GDM1 (cell line): Measurements from ENCODE around the gene LDLR.
A peak's percentile ranks its signal among the peaks of the same experiment; 100 is the strongest.

Experiments used
- DNase-seq: peaks from one replicate; lab custom pipeline; 2025; lab: John Stamatoyannopoulos, UW

LDLR gene

DNA sequence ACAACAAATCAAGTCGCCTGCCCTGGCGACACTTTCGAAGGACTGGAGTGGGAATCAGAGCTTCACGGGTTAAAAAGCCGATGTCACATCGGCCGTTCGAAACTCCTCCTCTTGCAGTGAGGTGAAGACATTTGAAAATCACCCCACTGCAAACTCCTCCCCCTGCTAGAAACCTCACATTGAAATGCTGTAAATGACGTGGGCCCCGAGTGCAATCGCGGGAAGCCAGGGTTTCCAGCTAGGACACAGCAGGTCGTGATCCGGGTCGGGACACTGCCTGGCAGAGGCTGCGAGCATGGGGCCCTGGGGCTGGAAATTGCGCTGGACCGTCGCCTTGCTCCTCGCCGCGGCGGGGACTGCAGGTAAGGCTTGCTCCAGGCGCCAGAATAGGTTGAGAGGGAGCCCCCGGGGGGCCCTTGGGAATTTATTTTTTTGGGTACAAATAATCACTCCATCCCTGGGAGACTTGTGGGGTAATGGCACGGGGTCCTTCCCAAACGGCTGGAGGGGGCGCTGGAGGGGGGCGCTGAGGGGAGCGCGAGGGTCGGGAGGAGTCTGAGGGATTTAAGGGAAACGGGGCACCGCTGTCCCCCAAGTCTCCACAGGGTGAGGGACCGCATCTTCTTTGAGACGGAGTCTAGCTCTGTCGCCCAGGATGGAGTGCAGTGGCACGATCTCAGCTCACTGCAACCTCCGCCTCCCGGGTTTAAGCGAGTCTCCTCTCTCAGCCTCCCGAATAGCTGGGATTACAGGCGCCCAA is at the start of gene LDLR:
TSS of gene LDLR (plus strand) at position 210 of the 760 bp plus-strand sequence. CDS start at position 296, 86 bp downstream.
- peak; percentile 76 for DNase-seq

- no peak for DNase-seq
Measured at GRCh38 chr19:11041194-11041593, 48.1 kb upstream of the LDLR start.

DNA sequence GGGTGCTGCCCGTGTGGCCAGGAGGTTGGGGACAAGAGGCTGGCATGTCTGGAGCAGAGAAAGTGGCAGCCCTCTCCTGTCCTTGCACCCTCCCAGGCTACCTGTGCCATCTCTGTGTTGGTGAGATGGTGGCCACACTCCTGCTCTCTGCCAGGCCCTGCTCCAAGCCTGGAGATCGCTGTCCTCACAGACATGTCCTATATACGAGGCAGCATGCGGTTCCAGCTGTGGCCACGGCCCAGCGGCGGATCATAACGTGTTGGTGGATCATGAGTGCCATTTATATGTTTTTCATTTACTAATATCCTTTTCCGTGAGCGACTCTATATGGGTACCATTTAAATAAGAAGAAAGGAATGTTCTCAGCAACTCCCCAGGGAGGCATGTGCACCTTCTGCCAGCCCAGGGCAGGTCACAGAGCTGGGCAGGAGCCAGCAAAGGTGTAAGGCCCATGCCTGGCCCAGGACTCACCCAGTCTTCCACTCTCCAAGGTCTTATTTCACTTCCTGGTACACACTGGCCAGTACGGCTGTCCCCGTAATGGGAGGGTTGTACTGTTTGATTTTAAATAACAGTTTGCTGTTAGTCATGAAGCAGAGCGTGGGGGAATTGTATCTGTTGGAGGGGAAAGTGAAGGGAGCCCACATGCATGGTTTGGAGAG is 47.2 kb upstream of the LDLR start:
- DNase-seq, result no peak

- no peak for DNase-seq
Measured at GRCh38 chr19:11044431-11044830, 44.8 kb upstream of the LDLR start.

- DNase-seq, result no peak
Measured at GRCh38 chr19:11045536-11045935, 43.7 kb upstream of the LDLR start.

GRCh38 chr19:11046605-11047354 is 42.5 kb upstream of the LDLR start:
- no peak for DNase-seq

GRCh38 chr19:11047866-11048265 is 41.4 kb upstream of the LDLR start:
- DNase-seq, result no peak

- no peak for DNase-seq
Measured at GRCh38 chr19:11050323-11051114, 38.7 kb upstream of the LDLR start.

DNA sequence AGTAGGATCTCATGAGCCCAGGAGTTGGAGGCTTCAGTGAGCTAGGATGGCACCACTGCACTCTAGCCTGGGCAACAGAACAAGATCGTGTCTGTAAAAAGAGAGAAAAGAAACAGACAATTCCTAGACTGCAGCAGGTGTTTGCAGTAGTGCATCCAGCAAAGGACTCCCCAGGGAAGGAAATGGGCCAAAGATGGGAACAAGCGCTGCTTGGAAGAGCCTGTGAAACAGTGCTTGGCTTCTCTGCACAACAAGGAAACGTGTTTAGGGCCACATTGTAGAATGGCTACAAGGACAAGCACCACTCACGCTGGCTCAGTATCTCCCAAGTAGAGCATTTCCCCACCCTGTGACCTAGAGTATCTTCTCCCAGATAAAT is 35.5 kb upstream of the LDLR start:
- DNase-seq, result no peak

- no peak for DNase-seq
Measured at GRCh38 chr19:11054200-11054599, 35.1 kb upstream of the LDLR start.

GRCh38 chr19:11054628-11055027 is 34.6 kb upstream of the LDLR start:
- DNase-seq, result no peak

GRCh38 chr19:11058246-11059030 is 30.8 kb upstream of the LDLR start:
- no peak for DNase-seq

DNA sequence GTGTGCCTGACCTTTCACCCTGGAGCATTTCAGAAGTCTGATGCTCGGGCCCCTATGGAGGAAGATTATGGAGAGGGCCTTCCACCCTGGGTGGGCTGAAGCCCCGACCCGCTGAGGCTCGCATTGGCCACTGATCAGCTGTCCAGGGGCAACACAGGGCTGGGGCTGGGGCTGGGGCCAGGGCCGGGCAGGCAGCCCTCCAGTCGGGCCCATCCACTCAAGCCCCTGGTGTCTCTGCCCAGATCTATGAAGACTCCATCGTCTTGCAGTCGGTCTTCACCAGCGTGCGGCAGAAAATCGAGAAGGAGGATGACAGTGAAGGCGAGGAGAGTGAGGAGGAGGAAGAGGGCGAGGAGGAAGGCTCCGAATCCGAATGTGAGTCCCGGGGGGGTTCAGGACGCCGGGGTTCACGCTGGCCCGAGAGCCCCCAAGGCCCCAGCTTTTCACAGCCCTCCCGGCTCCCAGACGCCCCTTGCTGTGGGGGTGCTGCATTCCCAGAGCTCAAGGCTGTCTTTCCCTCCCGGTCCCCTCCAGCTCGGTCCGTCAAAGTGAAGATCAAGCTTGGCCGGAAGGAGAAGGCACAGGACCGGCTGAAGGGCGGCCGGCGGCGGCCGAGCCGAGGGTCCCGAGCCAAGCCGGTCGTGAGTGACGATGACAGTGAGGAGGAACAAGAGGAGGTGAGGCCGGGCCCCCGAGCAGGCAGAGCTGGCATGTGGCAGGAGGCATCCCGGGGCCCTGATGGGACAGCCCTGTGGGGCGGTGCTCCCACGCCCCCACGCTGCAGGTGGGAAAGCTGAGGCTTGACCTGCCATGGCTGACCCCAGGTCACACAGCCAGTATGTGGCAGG is 29.5 kb upstream of the LDLR start:
- DNase-seq, result no peak

DNA sequence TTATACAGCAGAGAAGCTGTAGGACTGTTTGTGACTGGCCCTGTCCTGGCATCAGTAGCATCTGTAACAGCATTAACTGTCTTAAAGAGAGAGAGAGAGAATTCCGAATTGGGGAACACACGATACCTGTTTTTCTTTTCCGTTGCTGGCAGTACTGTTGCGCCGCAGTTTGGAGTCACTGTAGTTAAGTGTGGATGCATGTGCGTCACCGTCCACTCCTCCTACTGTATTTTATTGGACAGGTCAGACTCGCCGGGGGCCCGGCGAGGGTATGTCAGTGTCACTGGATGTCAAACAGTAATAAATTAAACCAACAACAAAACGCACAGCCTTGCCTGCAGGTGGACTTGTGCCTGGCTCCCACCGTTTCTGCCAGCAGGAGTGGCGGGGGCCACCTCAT is 27.3 kb upstream of the LDLR start:
- DNase-seq, result no peak

DNA sequence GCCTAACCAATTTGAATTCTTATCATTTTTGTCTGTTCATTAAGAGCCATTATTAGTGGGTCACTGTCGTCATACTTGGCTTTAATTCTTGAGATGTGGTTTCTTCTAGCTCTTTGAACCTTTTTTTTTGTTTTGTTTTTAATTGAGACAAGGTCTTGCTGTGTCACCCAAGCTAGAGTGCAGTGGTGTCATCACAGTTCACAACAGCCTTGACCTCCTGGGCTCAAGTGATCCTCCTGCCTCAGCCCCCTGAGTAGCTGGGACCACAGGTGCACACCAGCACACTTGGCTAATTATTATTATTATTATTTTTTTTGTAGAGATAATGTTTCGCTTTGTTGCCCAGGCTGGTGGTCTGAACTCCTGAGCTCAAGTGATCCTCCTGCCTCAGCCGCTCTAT is 25.8 kb upstream of the LDLR start:
- DNase-seq, result no peak

- no peak for DNase-seq
Measured at GRCh38 chr19:11064831-11065303, 24.4 kb upstream of the LDLR start.

DNA sequence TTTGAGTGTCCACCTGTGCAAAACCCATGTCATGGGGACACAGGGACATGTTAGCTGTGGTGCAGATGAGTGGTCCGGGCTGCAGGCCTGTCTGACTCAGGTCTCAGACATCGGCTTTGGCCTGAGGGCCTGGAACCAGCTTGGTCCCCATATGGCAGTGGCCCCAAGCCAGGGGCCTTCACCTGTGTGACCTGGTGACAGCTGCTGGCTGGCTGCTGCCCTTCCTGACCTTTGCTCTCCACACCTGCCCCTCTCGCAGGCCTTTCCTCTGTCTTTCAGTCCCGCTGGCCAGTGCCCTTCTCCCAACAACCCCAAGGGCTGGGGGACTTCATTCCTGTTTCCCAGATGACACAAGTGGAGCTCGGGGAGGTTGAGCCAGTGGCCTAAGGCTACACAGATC is 22.9 kb upstream of the LDLR start:
- DNase-seq, result no peak

GRCh38 chr19:11067356-11068113 is 21.7 kb upstream of the LDLR start:
- DNase-seq, result no peak

- no peak for DNase-seq
Measured at GRCh38 chr19:11069561-11069960, 19.7 kb upstream of the LDLR start.

DNA sequence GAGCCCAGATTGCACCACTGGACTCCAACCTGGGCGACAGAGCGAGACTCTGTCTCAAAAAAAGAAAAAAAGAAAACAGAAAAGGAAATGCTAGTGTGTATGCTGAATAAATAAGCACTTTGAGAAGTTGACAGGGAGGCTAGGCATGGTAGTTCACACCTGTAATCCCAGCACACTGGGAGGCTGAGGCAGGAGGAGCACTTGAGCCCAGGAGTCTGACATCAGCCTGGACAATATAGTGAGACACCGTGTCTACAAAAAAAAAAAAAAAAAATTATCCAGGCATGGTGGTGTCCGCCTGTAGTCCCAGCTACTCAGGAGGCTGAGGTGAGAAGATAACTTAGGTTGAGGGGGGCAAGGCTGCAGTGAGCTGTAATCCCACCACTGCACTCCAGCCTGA is 19.1 kb upstream of the LDLR start:
- no peak for DNase-seq
